Mesendoderm (in vitro differentiated cells): ENCODE results near the gene SLC30A7.
A peak's percentile ranks its signal among the peaks of the same experiment; 100 is the strongest.

Experiments
- DNase-seq: peaks from one replicate; pipeline ENCODE4 v3.0.0; 2013
- H2AK5ac ChIP-seq: 2 replicates; pipeline ENCODE4 v1.6.1; 2013; ENCODE audit warnings: low read length, inconsistent platforms
- H2BK120ac ChIP-seq: 2 replicates; pipeline ENCODE4 v1.6.1; 2013; ENCODE audit warnings: low read depth, mild to moderate bottlenecking, low read length, moderate library complexity, mixed read lengths
- H2BK15ac ChIP-seq: replicated peaks from 2 replicates; pipeline ENCODE4 v1.6.1; 2013; ENCODE audit warnings: low read depth, mild to moderate bottlenecking, moderate library complexity
- H2BK5ac ChIP-seq: 2 replicates; pipeline ENCODE4 v1.6.1; 2013; ENCODE audit warnings: low read length, inconsistent platforms
- H3K18ac ChIP-seq: 2 replicates; pipeline ENCODE4 v1.6.1; 2013; ENCODE audit warnings: mild to moderate bottlenecking, low read length, mixed read lengths
- H3K23ac ChIP-seq: one replicate; pipeline ENCODE4 v1.6.1; 2013; ENCODE audit warnings: low read length
- H3K27ac ChIP-seq: 2 replicates; pipeline ENCODE4 v1.5.1; 2013; ENCODE audit warnings: low read depth, mild to moderate bottlenecking, inconsistent platforms, low read length, moderate library complexity
- H3K27me3 ChIP-seq: 2 replicates; pipeline ENCODE4 v1.6.1; 2013; ENCODE audit warnings: low read length, control low read depth, mild to moderate bottlenecking, inconsistent platforms; ENCODE audit not compliant: insufficient read depth, poor library complexity
- H3K36me3 ChIP-seq: 2 replicates; pipeline ENCODE4 v1.6.1; 2013; ENCODE audit warnings: low read length, inconsistent platforms; ENCODE audit not compliant: control insufficient read depth, insufficient read depth
- H3K4ac ChIP-seq: one replicate; pipeline ENCODE4 v1.6.1; 2013; ENCODE audit warnings: low read depth, mild to moderate bottlenecking, low read length, moderate library complexity
- H3K4me1 ChIP-seq: 2 replicates; pipeline ENCODE4 v1.6.1; 2013; ENCODE audit warnings: low read depth, low read length, inconsistent platforms; ENCODE audit not compliant: control insufficient read depth
- H3K4me2 ChIP-seq: 2 replicates; pipeline ENCODE4 v1.6.1; 2013; ENCODE audit warnings: low read length
- H3K4me3 ChIP-seq: 2 replicates; pipeline ENCODE4 v1.5.1; 2013; ENCODE audit warnings: mild to moderate bottlenecking, low read length
- H3K56ac ChIP-seq: one replicate; pipeline ENCODE4 v1.6.1; 2013; ENCODE audit warnings: low read length
- H3K79me1 ChIP-seq: 2 replicates; pipeline ENCODE4 v1.6.1; 2013; ENCODE audit warnings: low read length, inconsistent platforms
- H3K79me2 ChIP-seq: 2 replicates; pipeline ENCODE4 v1.6.1; 2013; ENCODE audit warnings: mild to moderate bottlenecking, low read length; ENCODE audit not compliant: control insufficient read depth, insufficient read depth
- H3K9ac ChIP-seq: 2 replicates; pipeline ENCODE4 v1.6.1; 2013; ENCODE audit warnings: low read length, inconsistent platforms
- H4K5ac ChIP-seq: one replicate; pipeline ENCODE4 v1.6.1; 2013; ENCODE audit warnings: low read length
- H4K8ac ChIP-seq: one replicate; pipeline ENCODE4 v1.6.1; 2013; ENCODE audit warnings: low read depth, mild to moderate bottlenecking, control low read depth, low read length, moderate library complexity
- WGBS: extraction: QIAGEN DNeasy Blood & Tissue Kit; methylation state at CpG from one replicate; pipeline ENCODE4 v1.1.7; 2013; ENCODE audit warnings: low lambda C conversion rate, missing lambda C conversion rate; ENCODE audit not compliant: insufficient coverage; ENCODE audit errors: extremely low coverage; 5-methylcytosine and 5-hydroxymethylcytosine counted together

Gene SLC30A7

GRCh38 chr1:101025657-101026429 is 130.0 kb downstream of the SLC30A7 start, which contains the start of gene DPH5:
DPH5 (minus strand) TSS chr1:101025784; CDS start chr1:101025443, 341 bp downstream.
- Histone ChIP-seq H3K23ac (peak within 1 kb of the TSS; percentile 25), H3K27ac (peak within 1 kb of the TSS; percentile 42), H4K5ac (peak within 1 kb of the TSS; percentile 53), H3K4me2 (peak within 1 kb of the TSS; percentile 95), H4K8ac (peak within 1 kb of the TSS; percentile 69), H2AK5ac (peak within 1 kb of the TSS; percentile 77), H3K18ac (peak within 1 kb of the TSS; percentile 53), H3K4ac (peak within 1 kb of the TSS; percentile 20), H3K4me1 (no peaks in the 10 kb centered on the region), H3K27me3 (no peaks in the 10 kb centered on the region), H3K36me3 (no peaks in the 10 kb centered on the region), H2BK120ac (no peak within 1 kb of the TSS), H3K56ac (peak within 1 kb of the TSS; percentile 99), H3K79me2 (peaks cover 7% of the 10 kb centered on the region), H3K4me3 (peak within 1 kb of the TSS; percentile 92), H3K79me1 (no peaks in the 10 kb centered on the region), H2BK15ac (no peak within 1 kb of the TSS), H2BK5ac (peak within 1 kb of the TSS; percentile 79), H3K9ac (peak within 1 kb of the TSS; percentile 97)
- DNase-seq = peak; percentile 96
- WGBS = no CpG with 5 or more reads among the region's 37 CpGs

GRCh38 chr1:101026430-101026788 is 130.5 kb downstream of the SLC30A7 start:
- H2BK5ac ChIP-seq = peak overlapping the region; percentile 17
- H3K36me3 ChIP-seq = no peaks in the 10 kb centered on the region
- 100% methylated on average over 1 of the region's 5 CpGs for WGBS
- H4K8ac ChIP-seq = no peak overlapping the region
- no peaks in the 10 kb centered on the region for H3K79me1 ChIP-seq
- H3K4me3 ChIP-seq = peak overlapping the region; percentile 92
- H4K5ac ChIP-seq = no peak overlapping the region
- peak overlapping the region; percentile 95 for H3K9ac ChIP-seq
- peak overlapping the region; percentile 99 for H3K56ac ChIP-seq
- H2BK120ac ChIP-seq = no peak overlapping the region
- H3K27ac ChIP-seq = peak overlapping the region; percentile 42
- no peak for DNase-seq
- no peak overlapping the region for H2AK5ac ChIP-seq
- peak overlapping the region; percentile 53 for H3K18ac ChIP-seq
- no peaks in the 10 kb centered on the region for H3K27me3 ChIP-seq
- no peak overlapping the region for H3K23ac ChIP-seq
- H3K4me2 ChIP-seq = peak overlapping the region; percentile 78
- no peak overlapping the region for H2BK15ac ChIP-seq
- H3K4ac ChIP-seq = peak overlapping the region; percentile 20
- H3K4me1 ChIP-seq = no peaks in the 10 kb centered on the region
- H3K79me2 ChIP-seq = peaks cover 7% of the 10 kb centered on the region

- Histone ChIP-seq H2AK5ac (no peak overlapping the region), H3K79me2 (peaks cover 7% of the 10 kb centered on the region), H2BK5ac (no peak overlapping the region), H4K8ac (peak overlapping the region; percentile 39), H3K23ac (no peak overlapping the region), H3K56ac (no peak overlapping the region), H3K79me1 (no peaks in the 10 kb centered on the region), H3K4me1 (no peaks in the 10 kb centered on the region), H3K4ac (no peak overlapping the region), H3K27me3 (no peaks in the 10 kb centered on the region), H3K4me3 (no peak overlapping the region), H2BK15ac (no peak overlapping the region), H3K9ac (no peak overlapping the region), H3K18ac (no peak overlapping the region), H2BK120ac (no peak overlapping the region), H3K27ac (no peak overlapping the region), H4K5ac (no peak overlapping the region), H3K4me2 (no peak overlapping the region), H3K36me3 (no peaks in the 10 kb centered on the region)
- WGBS = no CpG with 5 or more reads among the region's 6 CpGs
- peak; percentile 4 for DNase-seq
Observed at GRCh38 chr1:101027194-101027772, 131.4 kb downstream of the SLC30A7 start.

- H3K4me1 ChIP-seq = no peaks in the 10 kb centered on the region
Observed at GRCh38 chr1:101028466-101028865, 132.6 kb downstream of the SLC30A7 start.

GRCh38 chr1:101029184-101029583 is 133.3 kb downstream of the SLC30A7 start:
- Histone ChIP-seq H3K4ac (no peak overlapping the region), H3K36me3 (no peaks in the 10 kb centered on the region), H2BK15ac (no peak overlapping the region), H4K8ac (no peak overlapping the region), H3K27me3 (no peaks in the 10 kb centered on the region), H2AK5ac (no peak overlapping the region), H2BK120ac (no peak overlapping the region), H4K5ac (no peak overlapping the region), H3K27ac (no peak overlapping the region), H3K56ac (no peak overlapping the region), H3K23ac (no peak overlapping the region), H3K4me3 (no peak overlapping the region), H2BK5ac (no peak overlapping the region), H3K4me1 (no peaks in the 10 kb centered on the region), H3K18ac (no peak overlapping the region), H3K4me2 (no peak overlapping the region), H3K79me2 (peaks cover 7% of the 10 kb centered on the region), H3K79me1 (no peaks in the 10 kb centered on the region), H3K9ac (no peak overlapping the region)
- no peak for DNase-seq
- WGBS = no CpG with 5 or more reads among the region's 1 CpG

More at GRCh38 chr1:101028466-101028865, 132.6 kb downstream of the SLC30A7 start:
- peaks cover 7% of the 10 kb centered on the region for H3K79me2 ChIP-seq
- H3K4ac ChIP-seq = no peak overlapping the region
- H3K23ac ChIP-seq = no peak overlapping the region
- H3K9ac ChIP-seq = no peak overlapping the region
- H2BK15ac ChIP-seq = no peak overlapping the region
- H2BK5ac ChIP-seq = no peak overlapping the region
- H4K8ac ChIP-seq = no peak overlapping the region
- no CpG with 5 or more reads among the region's 2 CpGs for WGBS
- H3K56ac ChIP-seq = no peak overlapping the region
- H3K18ac ChIP-seq = no peak overlapping the region
- H3K27me3 ChIP-seq = no peaks in the 10 kb centered on the region
- H4K5ac ChIP-seq = no peak overlapping the region
- DNase-seq = no peak
- no peaks in the 10 kb centered on the region for H3K36me3 ChIP-seq
- H3K4me2 ChIP-seq = no peak overlapping the region
- H2BK120ac ChIP-seq = no peak overlapping the region
- no peaks in the 10 kb centered on the region for H3K79me1 ChIP-seq
- no peak overlapping the region for H3K27ac ChIP-seq
- no peak overlapping the region for H3K4me3 ChIP-seq
- H2AK5ac ChIP-seq = no peak overlapping the region
